Muscle layer of duodenum (tissue), 2 donors: ENCODE data around the gene C6orf163.

Experiments used
- H3K27ac ChIP-seq: one replicate; pipeline ENCODE4 v1.7.0; 2013; ENCODE audit warnings: mild to moderate bottlenecking, low read length
- H3K27me3 ChIP-seq: one replicate; pipeline ENCODE4 v1.7.0; 2013; ENCODE audit warnings: low read depth, mild to moderate bottlenecking, control low read depth, low read length
- H3K36me3 ChIP-seq, 2 donors: one replicate each; pipeline ENCODE4 v1.7.0; 2013; ENCODE audit warnings: low read length in 2 of 2, control low read depth in 1 of 2, mild to moderate bottlenecking in 1 of 2; ENCODE audit not compliant: insufficient read depth in 2 of 2, control insufficient read depth in 1 of 2
- H3K4me1 ChIP-seq, 2 donors: one replicate each; pipeline ENCODE4 v1.7.0; 2013; ENCODE audit warnings: low read length in 2 of 2, mild to moderate bottlenecking in 2 of 2, control low read depth in 1 of 2, moderate library complexity in 1 of 2; ENCODE audit not compliant: insufficient read depth in 2 of 2, control insufficient read depth in 1 of 2
- H3K4me3 ChIP-seq, 2 donors: one replicate each; pipeline ENCODE4 v1.7.0; 2013; ENCODE audit warnings: low read length in 2 of 2, low read depth in 1 of 2, mild to moderate bottlenecking in 1 of 2
- H3K9me3 ChIP-seq, 2 donors: one replicate each; pipeline ENCODE4 v1.7.0; 2013; ENCODE audit warnings: low read length in 2 of 2, control low read depth in 1 of 2, mild to moderate bottlenecking in 1 of 2; ENCODE audit not compliant: control insufficient read depth in 1 of 2
- donor health status: healthy.

Gene C6orf163

GRCh38 chr6:87391334-87391733, 46.7 kb downstream of the C6orf163 start:
- no peaks in the 10 kb centered on the region for H3K27me3 ChIP-seq
- no peaks in the 10 kb centered on the region for H3K4me1 ChIP-seq
- no peak overlapping the region for H3K4me3 ChIP-seq
- H3K9me3 ChIP-seq, result no peaks in the 10 kb centered on the region
- no peak overlapping the region for H3K27ac ChIP-seq
- no peaks in the 10 kb centered on the region for H3K36me3 ChIP-seq

GRCh38 chr6:87393026-87393622, 48.5 kb downstream of the C6orf163 start:
- no peak overlapping the region for H3K27ac ChIP-seq
- H3K27me3 ChIP-seq, result no peaks in the 10 kb centered on the region
- H3K9me3 ChIP-seq, result no peaks in the 10 kb centered on the region
- no peaks in the 10 kb centered on the region for H3K36me3 ChIP-seq
- no peak overlapping the region for H3K4me3 ChIP-seq
- no peaks in the 10 kb centered on the region for H3K4me1 ChIP-seq

GRCh38 chr6:87395431-87395830, 50.8 kb downstream of the C6orf163 start:
- no peaks in the 10 kb centered on the region for H3K4me1 ChIP-seq
- no peak overlapping the region for H3K27ac ChIP-seq
- H3K4me3 ChIP-seq, result no peak overlapping the region
- no peaks in the 10 kb centered on the region for H3K9me3 ChIP-seq
- no peaks in the 10 kb centered on the region for H3K36me3 ChIP-seq
- H3K27me3 ChIP-seq, result no peaks in the 10 kb centered on the region

GRCh38 chr6:87396595-87397392, 52.2 kb downstream of the C6orf163 start:
- H3K4me3 ChIP-seq, result no peak overlapping the region
- no peaks in the 10 kb centered on the region for H3K4me1 ChIP-seq
- no peaks in the 10 kb centered on the region for H3K36me3 ChIP-seq
- H3K27me3 ChIP-seq, result no peaks in the 10 kb centered on the region
- no peaks in the 10 kb centered on the region for H3K9me3 ChIP-seq
- H3K27ac ChIP-seq, result no peak overlapping the region

DNA sequence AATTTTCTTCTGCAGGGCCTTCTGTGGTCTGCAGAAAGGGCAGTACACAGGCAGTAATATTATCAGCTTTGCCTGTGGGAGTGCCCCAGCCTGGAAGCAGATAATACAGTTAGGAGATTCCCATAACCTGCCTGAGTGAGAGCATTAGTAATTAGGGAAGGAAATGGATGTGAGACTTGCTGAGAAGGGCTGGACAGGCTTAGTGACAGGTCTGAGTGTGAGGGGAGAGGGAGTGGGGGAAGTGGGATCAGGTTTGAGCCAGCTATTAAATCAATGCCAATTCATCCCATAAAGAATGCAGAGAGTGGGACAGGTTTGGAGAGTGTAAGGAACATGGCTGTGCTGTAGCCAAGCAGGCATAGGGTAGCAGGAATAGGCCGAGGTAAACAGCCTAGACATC, 53.0 kb downstream of the C6orf163 start:
- H3K27ac ChIP-seq, result no peak overlapping the region
- no peak overlapping the region for H3K4me3 ChIP-seq
- H3K9me3 ChIP-seq, result no peaks in the 10 kb centered on the region
- no peaks in the 10 kb centered on the region for H3K36me3 ChIP-seq
- H3K27me3 ChIP-seq, result no peaks in the 10 kb centered on the region
- no peaks in the 10 kb centered on the region for H3K4me1 ChIP-seq

- no peak overlapping the region for H3K27ac ChIP-seq
- H3K4me3 ChIP-seq, result no peak overlapping the region
These were observed 57.2 kb downstream of the C6orf163 start for GRCh38 chr6:87401832-87402231.

GRCh38 chr6:87407561-87407900, 62.9 kb downstream of the C6orf163 start:
- Histone ChIP-seq H3K36me3 (no peaks in the 10 kb centered on the region), H3K27ac (peak overlapping the region; percentile 49), H3K4me1 (peaks cover 0 to 5% of the 10 kb centered on the region in 2 donors), H3K4me3 (peak overlapping the region; percentile 71 to 99), H3K9me3 (no peaks in the 10 kb centered on the region), H3K27me3 (no peaks in the 10 kb centered on the region)

More at GRCh38 chr6:87401832-87402231, 57.2 kb downstream of the C6orf163 start:
- H3K36me3 ChIP-seq, result no peaks in the 10 kb centered on the region
- H3K4me1 ChIP-seq, result no peaks in the 10 kb centered on the region
- H3K27me3 ChIP-seq, result no peaks in the 10 kb centered on the region
- no peaks in the 10 kb centered on the region for H3K9me3 ChIP-seq

DNA sequence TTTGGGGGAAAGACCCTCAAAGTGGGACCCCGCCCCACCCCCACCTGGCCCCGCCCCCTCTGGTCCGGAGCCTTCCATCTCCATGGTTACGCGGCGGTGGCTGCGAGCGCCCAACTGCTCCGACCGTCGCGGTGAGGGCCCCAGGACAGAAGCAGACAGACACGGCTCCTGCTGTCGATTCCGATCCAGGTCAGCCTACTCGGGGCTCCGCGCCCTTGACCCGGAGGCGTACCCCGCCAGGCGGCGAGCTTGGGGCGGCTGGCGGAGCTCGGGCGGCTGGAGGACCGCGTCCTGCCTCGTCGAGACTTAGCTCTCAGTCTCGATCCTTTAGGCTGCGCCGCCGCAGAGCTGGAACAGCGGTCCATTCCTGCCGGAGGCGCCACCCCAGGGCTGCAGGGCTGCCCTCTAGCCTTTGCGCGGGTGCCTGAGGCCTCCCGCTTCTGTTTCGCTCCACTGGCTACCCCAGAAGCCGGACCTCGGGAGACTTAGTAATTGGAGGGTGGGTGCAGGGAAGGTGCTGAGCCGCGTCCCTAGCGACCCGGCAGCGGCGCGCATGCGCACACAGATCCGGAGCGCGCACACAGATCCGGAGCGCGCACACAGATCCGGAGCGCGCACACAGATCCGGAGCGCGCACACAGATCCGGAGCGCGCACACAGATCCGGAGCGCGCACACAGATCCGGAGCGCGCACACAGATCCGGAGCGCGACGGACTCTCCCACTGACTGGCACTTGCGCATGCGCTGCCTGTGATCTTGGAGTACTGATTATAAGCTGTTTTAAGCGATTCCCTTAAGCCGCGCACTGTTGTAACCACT, 63.5 kb downstream of the C6orf163 start, which contains the start of gene CFAP206:
Gene CFAP206 (plus strand): TSS at position 72 of the 820 bp plus-strand sequence. CDS start 1,868 bp downstream, outside the sequence.
- Histone ChIP-seq H3K4me1 (peaks cover 0 to 5% of the 10 kb centered on the region in 2 donors), H3K27ac (peak within 1 kb of the TSS; percentile 56), H3K9me3 (no peaks in the 10 kb centered on the region), H3K4me3 (peak within 1 kb of the TSS; percentile 71 to 99), H3K36me3 (no peaks in the 10 kb centered on the region), H3K27me3 (no peaks in the 10 kb centered on the region)

DNA sequence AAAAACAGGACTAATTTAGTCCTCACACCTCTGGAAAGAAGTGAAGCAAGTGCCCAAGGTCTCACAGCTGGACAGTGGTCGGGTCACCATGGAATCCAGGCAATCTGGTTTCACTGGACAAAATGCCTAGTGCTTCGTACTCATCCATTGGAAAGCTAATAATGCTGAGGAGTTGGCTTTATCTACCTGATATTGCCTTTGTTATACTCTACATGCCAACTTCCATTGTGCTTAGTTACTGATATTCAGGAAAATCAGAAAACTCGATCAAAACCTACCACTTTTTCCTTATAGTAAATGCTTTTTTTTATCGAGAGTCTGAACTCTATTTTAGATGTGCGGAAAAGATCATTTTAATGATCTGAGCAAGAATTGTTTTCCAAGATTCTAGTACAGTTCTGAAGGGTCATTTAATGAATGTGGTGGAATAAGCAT, 64.1 kb downstream of the C6orf163 start:
- Histone ChIP-seq H3K4me1 (peaks cover 0 to 5% of the 10 kb centered on the region in 2 donors), H3K27ac (peak overlapping the region; percentile 56), H3K36me3 (no peaks in the 10 kb centered on the region), H3K27me3 (no peaks in the 10 kb centered on the region), H3K9me3 (no peaks in the 10 kb centered on the region), H3K4me3 (peak overlapping the region; percentile 71 to 99)
